Gastroesophageal sphincter (tissue), 3 donors: ENCODE measurements around the gene PCBD2.

Experiments
- POLR2A ChIP-seq, 2 donors: fragments of 450-650 bp; IDR thresholded peaks; one replicate each; pipeline ENCODE4 v1.6.1; 2017; ENCODE audit warnings: antibody characterized with exemption in 2 of 2, mild to moderate bottlenecking in 2 of 2, moderate library complexity in 1 of 2
- POLR2AphosphoS5 ChIP-seq: sonication (generic); formaldehyde crosslinking; IDR thresholded peaks from one replicate; pipeline ENCODE4 v1.6.1; 2017; ENCODE audit warnings: antibody characterized with exemption
- TF ChIP-seq, protein P1 (sequence below), 4 experiments: fragments of 200-600 bp in 2 of 4; fragments of 450-650 bp in 2 of 4; sonication (generic) in 1 of 4; IDR thresholded peaks; one replicate each; pipeline ENCODE4 v1.5.1; 2017 to 2019; ENCODE audit warnings: antibody characterized with exemption in 4 of 4, mild to moderate bottlenecking in 2 of 4, moderate library complexity in 2 of 4

DNA sequence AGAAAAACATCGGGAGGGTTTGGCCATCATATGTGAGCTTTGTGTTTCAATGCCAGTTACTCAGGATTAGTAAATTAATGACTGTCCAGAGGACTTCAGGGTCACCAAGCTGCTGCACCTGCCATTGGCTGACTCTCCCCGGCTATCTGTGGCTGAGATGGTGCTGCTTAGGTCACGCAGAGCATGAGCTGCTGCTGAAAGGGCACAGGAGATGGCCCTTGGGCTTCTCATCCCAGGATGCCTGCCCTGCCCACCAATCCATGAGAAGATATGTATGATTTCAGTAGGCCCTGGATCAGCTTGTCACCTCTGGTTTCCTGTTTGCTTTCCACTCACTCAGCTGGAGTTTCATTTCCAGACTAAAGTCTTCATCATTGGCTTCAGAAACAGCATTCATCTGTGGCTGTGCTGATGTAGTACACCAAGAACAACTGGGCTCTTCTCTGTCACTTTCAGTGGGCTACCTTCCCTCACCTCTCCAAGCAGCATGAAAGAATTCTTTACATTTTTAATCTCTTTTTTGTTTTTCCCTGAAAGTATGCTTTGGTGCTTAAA lies 60.4 kb downstream of the PCBD2 start:
- TF ChIP-seq, protein P1, sequence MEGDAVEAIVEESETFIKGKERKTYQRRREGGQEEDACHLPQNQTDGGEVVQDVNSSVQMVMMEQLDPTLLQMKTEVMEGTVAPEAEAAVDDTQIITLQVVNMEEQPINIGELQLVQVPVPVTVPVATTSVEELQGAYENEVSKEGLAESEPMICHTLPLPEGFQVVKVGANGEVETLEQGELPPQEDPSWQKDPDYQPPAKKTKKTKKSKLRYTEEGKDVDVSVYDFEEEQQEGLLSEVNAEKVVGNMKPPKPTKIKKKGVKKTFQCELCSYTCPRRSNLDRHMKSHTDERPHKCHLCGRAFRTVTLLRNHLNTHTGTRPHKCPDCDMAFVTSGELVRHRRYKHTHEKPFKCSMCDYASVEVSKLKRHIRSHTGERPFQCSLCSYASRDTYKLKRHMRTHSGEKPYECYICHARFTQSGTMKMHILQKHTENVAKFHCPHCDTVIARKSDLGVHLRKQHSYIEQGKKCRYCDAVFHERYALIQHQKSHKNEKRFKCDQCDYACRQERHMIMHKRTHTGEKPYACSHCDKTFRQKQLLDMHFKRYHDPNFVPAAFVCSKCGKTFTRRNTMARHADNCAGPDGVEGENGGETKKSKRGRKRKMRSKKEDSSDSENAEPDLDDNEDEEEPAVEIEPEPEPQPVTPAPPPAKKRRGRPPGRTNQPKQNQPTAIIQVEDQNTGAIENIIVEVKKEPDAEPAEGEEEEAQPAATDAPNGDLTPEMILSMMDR (IDR thresholded peaks at IDR 0.05), result no peak
- TF ChIP-seq POLR2A (IDR thresholded peaks at IDR 0.05), result no peak
- TF ChIP-seq POLR2AphosphoS5, result no peak
